ENCODE results near the gene WDR93. TPM values are rescaled to one million over a fixed set of nuclear protein-coding genes. Genes with fewer than 3 reads are reported as not detected.

The WDR93 gene
- not detected for total RNA-seq

DNA sequence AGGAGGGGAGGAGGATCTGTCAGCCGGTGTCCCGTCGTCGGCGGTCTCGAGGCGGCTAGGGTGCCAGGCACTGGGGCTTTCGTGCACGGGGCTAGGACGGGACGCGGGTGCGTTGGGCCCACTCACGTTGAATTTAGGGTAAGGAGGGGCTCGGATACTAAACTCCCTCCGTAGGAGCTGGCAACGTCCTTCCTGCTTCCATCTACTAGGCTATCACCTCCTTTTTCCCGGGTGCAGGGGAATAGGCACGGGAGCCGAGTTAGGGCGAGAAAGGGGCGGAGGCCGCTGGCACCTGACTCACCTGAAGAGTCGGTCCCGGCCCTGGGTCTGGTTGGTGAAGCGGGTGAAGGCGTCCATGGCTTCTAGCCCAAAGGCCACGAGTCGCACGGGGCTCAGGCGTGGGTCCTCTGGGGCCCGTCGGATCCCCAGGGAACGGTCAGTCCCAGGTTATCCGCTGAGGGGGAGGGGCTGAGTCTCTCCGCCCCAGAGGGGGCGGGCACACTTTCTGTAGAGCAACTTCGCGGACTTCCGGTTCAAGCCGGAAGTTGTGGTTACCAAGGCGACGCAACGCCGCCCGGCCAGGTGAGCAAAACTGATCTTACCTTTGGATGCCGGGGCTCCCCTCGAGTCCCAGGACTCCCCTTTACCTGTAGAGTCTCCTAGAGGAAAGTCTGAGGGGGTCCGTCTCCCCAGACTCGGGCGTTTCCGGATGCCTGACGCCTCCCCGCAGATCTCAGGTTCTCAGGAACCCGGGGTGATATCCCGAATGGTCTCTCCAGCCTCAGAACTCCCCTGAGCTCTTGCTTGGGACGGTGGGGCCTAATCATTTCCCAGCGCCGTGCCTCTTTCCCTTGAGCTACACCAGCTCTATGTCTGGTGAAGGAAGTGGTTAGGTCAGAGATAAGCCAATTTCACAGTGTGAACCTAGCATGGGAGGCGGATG is at the start of gene WDR93, which contains the start of gene PEX11A:
TSS of gene WDR93 (plus strand) at position 536 of the 943 bp plus-strand sequence. CDS start 10,936 bp downstream, outside the sequence.
TSS of gene PEX11A (minus strand) at position 479 of the 943 bp plus-strand sequence. CDS start at position 357, 122 bp downstream.
- POLR2A ChIA-PET: no interaction called here
- H3K4me1 Mint-ChIP-seq (ENCODE audit: low read depth): peaks cover 18% of the 10 kb centered on the region
- CTCF ChIA-PET: interaction anchor here (1.0 to 1.2 kb wide), 3 partner anchors 9 to 71 kb away, joined by 3 read pairs; no protein-coding TSS in a partner anchor

DNA sequence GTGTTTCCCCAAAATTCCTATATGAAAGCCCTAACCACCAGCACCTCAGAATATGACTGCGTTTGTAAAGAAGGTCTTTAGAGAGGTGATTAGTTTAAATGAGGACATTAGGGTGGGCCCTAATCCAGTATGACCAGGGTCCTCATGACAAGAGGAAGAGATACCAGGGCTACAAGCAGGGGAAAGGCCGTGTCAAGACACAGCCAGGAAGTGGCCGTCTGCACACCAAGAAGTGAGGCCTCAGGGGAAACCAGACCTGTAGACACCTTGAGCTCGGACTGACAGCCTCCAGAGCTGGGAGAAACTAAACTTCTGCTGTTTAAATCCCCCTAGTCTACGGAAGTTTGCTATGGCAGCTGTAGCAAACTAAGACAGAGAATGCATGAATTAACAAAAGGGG is 49.6 kb upstream of the WDR93 start:
- DNase-seq (no peak), ATAC-seq (no peak)
- Mint-ChIP-seq H3K27ac (no peak overlapping the region), H3K36me3 (ENCODE audit: low read depth) (no peaks in the 10 kb centered on the region), H3K4me3 (no peak overlapping the region), H3K4me1 (ENCODE audit: low read depth) (peaks cover 2% of the 10 kb centered on the region), H3K27me3 (ENCODE audit: low read depth) (no peaks in the 10 kb centered on the region), H3K9me3 (ENCODE audit: insufficient read depth) (no peaks in the 10 kb centered on the region)
- POLR2A ChIA-PET: no interaction called here
- CTCF ChIA-PET: no interaction called here

More for the DNA sequence above, at the start of gene WDR93, which contains the start of gene PEX11A:
- H3K27me3 Mint-ChIP-seq (ENCODE audit: low read depth): peaks cover 7% of the 10 kb centered on the region
- DNase-seq (peak; percentile 80), ATAC-seq (peak; percentile 89)
- H3K36me3 Mint-ChIP-seq (ENCODE audit: low read depth): peaks cover 2% of the 10 kb centered on the region
- peak within 1 kb of the TSS; percentile 83 for H3K4me3 Mint-ChIP-seq
- H3K27ac Mint-ChIP-seq: peak within 1 kb of the TSS; percentile 76
- no peaks in the 10 kb centered on the region for H3K9me3 Mint-ChIP-seq (ENCODE audit: insufficient read depth)

DNA sequence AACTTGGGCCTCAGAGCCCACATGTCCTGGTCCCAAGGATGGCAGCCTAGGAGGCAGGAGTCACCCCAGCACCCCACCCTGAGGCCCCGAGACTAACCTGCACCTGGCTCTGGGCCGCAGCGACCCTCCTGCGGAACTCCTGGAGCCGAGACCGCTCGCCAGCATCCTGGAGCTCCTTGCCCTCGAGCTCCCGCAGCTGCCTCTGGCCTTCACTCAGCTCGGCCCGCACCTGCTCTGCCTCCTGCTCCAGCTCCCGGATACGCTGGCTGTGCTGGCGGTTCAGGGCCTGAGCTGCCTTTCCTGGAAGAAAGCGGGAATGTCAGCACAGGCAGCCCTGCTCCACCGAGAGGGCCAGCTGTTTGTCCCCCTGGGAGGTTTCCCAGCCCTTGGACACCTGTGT is 48.5 kb upstream of the WDR93 start:
- Mint-ChIP-seq H3K36me3 (ENCODE audit: low read depth) (no peaks in the 10 kb centered on the region), H3K27me3 (ENCODE audit: low read depth) (no peaks in the 10 kb centered on the region), H3K4me1 (ENCODE audit: low read depth) (peaks cover 2% of the 10 kb centered on the region), H3K27ac (no peak overlapping the region), H3K4me3 (no peak overlapping the region), H3K9me3 (ENCODE audit: insufficient read depth) (no peaks in the 10 kb centered on the region)
- ChIA-PET POLR2A (no interaction called here), CTCF (no interaction called here)
- ATAC-seq: no peak
- DNase-seq: no peak

DNA sequence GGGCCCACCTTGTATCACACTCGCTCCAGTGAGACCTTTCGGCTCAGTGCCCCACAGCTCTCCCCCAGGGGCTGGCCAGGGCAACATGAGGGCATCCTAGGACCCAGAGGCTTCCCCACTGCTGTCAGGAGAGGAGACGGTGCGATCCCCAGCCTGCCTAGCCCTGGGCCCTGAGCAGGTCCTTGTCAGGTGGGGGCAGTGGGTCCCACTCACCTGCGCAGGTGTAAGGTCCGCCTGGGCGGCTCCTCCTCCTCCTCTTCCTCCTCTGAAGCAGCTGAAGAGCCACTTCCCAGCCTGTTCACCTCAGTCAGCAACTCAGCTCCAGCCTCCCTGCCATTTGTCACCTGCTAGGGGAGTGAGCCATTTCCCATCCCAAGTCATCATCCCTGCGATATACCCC is 44.9 kb upstream of the WDR93 start:
- no peak overlapping the region for H3K4me3 Mint-ChIP-seq
- DNase-seq (no peak), ATAC-seq (no peak)

DNA sequence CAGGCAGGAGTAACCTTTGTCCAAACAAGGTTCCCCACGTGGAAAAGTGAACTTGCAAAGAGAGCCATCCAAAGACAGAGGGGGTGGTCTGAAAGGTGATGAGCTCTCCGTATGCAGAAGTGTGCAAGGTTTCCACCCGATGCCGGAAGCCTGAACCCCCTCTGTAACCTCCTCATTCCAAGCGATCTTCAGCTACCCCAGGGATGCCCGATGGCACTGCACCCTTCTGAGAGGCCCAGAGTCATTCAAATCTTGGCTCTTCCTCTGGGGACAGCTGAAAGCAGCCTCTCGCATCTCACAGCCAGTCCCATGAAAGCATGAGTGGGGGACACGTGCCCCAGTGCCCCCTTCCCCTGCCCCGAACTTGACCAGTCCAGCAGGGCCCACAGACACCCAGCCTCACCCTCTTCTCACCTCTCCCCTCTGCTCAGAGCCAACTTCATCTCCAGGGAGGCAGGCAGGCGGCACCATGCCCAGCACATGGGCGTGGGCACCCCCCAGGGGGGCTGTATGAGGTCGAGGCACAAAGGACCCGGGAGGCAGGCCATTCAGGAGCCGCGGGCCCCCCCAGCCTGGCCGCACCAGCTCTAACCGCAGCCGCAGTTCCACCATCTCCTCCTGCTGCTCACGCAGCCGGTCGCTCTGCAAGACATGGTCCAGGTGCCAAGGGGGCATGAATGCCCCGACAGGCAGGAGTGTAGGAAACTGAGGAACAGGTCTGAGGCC is 44.0 kb upstream of the WDR93 start:
- ChIA-PET POLR2A (no interaction called here), CTCF (interaction anchor here (0.8 to 1.9 kb wide), 5 partner anchors 10 to 94 kb away, joined by 3 to 10 read pairs (median 5); no protein-coding TSS in a partner anchor)
- H3K4me3 Mint-ChIP-seq: no peak overlapping the region
- H3K36me3 Mint-ChIP-seq (ENCODE audit: low read depth): no peaks in the 10 kb centered on the region
- ATAC-seq: no peak
- H3K27ac Mint-ChIP-seq: no peak overlapping the region
- H3K27me3 Mint-ChIP-seq (ENCODE audit: low read depth): no peaks in the 10 kb centered on the region
- no peak for DNase-seq
- peaks cover 4% of the 10 kb centered on the region for H3K4me1 Mint-ChIP-seq (ENCODE audit: low read depth)
- H3K9me3 Mint-ChIP-seq (ENCODE audit: insufficient read depth): no peaks in the 10 kb centered on the region

More for the DNA sequence above, 44.9 kb upstream of the WDR93 start:
- Mint-ChIP-seq H3K4me1 (ENCODE audit: low read depth) (peaks cover 4% of the 10 kb centered on the region), H3K27ac (no peak overlapping the region), H3K36me3 (ENCODE audit: low read depth) (no peaks in the 10 kb centered on the region), H3K27me3 (ENCODE audit: low read depth) (no peaks in the 10 kb centered on the region), H3K9me3 (ENCODE audit: insufficient read depth) (no peaks in the 10 kb centered on the region)
- ChIA-PET CTCF (interaction anchor here (0.8 to 1.6 kb wide), 3 partner anchors 11 to 17 kb away, joined by 3 to 6 read pairs (median 5); no protein-coding TSS in a partner anchor), POLR2A (no interaction called here)

DNA sequence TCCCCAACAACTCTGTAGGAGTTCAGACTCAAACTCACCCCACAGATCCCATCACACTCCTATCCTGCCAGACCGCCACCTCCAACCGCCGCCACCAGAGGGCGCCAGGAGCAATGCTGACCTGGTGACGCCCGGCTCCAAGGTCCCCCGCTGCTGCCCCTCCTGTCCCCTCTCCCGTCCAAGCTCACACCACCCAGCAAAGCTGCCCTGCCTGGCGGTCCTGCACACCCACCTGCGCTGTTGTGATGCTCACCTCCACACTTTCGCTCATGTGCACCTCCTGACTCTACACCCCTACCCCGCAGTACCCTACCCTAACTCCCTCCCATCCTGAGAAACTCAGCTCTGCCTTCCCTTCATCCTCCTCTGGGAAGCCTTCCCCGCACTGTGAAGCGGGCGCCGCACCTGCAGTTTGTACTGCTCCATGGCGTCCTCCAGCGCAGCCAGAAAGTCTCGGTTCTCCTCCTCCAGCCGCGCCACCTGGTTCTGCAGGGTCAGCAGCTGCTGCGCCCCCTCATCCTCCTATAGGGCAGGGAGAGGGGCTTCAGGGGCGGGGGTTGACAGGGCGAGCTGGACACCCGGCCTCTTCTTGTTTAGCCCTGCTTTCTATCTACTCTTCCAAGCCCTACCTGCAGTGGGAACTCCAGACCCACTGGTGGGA is 43.3 kb upstream of the WDR93 start:
- no peak overlapping the region for H3K4me3 Mint-ChIP-seq
- ATAC-seq (peak; percentile 72), DNase-seq (peak; percentile 74)
- peaks cover 3% of the 10 kb centered on the region for H3K27me3 Mint-ChIP-seq (ENCODE audit: low read depth)
- no peak overlapping the region for H3K27ac Mint-ChIP-seq
- H3K36me3 Mint-ChIP-seq (ENCODE audit: low read depth): no peaks in the 10 kb centered on the region
- peaks cover 4% of the 10 kb centered on the region for H3K4me1 Mint-ChIP-seq (ENCODE audit: low read depth)
- ChIA-PET POLR2A (no interaction called here), CTCF (interaction anchor here (0.7 to 1.9 kb wide), 3 partner anchors 17 to 73 kb away, joined by 3 to 10 read pairs (median 3); no protein-coding TSS in a partner anchor)
- H3K9me3 Mint-ChIP-seq (ENCODE audit: insufficient read depth): no peaks in the 10 kb centered on the region

DNA sequence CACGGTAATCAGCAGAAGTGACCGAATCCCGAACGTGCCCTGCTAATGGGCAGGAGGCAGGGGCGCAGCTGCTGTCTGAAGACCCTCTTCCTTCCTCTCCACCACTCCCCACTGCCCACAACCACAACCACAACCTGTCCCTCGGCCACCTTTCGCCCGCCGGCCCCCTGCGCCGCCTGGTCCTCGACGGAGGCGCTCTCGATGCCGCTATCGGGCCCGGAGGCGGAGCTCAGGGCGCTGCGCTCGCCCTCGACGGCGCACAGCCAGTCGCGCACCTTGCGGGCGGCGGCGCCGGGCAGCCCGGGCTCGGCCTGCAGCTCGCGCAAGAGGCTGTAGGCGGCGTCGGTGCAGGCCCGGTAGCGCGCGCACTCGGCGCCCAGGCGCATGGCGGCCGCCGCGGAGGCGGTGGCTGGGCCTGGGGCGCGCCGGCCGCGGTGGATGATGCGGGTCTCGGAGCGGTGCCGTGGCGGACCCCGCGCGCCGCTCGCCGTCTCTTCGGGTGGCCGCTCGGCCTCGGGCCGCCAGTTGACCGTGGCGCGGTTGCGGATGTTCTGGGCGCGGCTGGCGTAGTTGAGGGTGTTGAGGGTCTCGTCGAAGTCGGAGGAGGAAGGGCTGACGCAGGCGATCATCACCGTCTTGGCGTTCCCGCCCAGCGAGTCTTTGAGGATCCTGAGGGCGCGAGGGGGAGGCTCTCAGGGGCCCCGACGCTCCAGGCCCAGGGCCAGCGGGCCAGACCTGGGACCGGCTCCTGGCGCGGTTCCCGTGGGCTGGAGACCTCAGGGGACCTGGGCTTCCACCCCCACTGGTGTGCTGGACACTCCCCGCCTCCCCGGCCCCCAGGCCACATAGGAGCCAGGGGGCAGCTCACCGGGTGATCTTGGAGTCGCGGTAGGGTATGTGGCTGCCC is 42.3 kb upstream of the WDR93 start:
- no peak for DNase-seq
- no peak for ATAC-seq
- H3K9me3 Mint-ChIP-seq (ENCODE audit: insufficient read depth): no peaks in the 10 kb centered on the region
- ChIA-PET POLR2A (no interaction called here), CTCF (interaction anchor here (0.7 to 0.8 kb wide), 2 partner anchors 30 to 74 kb away, joined by 3 read pairs; no protein-coding TSS in a partner anchor)
- H3K4me3 Mint-ChIP-seq: no peak overlapping the region
- H3K36me3 Mint-ChIP-seq (ENCODE audit: low read depth): no peaks in the 10 kb centered on the region
- peaks cover 7% of the 10 kb centered on the region for H3K27me3 Mint-ChIP-seq (ENCODE audit: low read depth)
- H3K4me1 Mint-ChIP-seq (ENCODE audit: low read depth): peaks cover 2% of the 10 kb centered on the region
- H3K27ac Mint-ChIP-seq: no peak overlapping the region

DNA sequence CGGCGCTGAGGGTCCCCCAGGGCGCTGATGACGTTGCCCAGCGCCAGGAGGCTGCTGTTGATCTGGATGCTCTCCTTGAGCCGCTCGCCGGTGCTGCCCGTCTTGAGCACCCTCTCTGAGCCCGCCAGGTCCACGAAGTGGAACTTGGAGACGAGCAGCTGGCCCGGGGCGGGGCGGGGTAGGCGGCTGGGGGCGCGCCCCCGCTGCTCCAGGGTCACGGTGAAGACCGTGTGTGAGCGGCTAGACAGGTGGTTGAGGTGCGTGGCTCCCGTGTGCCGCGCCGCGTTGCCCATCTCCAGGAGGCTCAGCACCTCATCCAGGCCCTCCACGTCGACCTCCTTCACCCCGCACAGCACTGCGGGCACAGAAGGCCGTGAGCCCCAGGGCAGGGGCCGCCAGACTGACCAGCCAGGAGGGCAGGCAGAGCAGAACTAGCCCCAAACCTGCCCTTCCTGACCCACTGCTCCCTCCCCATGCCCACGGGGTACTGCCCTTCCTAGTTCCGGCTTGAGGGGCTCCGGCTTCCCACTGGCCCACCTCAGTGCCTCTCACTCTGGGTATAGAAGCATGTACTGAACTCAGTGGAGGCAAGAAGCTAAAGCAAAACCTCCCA is 41.5 kb upstream of the WDR93 start:
- ChIA-PET CTCF (no interaction called here), POLR2A (no interaction called here)
- Mint-ChIP-seq H3K9me3 (ENCODE audit: insufficient read depth) (no peaks in the 10 kb centered on the region), H3K27me3 (ENCODE audit: low read depth) (peaks cover 11% of the 10 kb centered on the region), H3K36me3 (ENCODE audit: low read depth) (no peaks in the 10 kb centered on the region), H3K27ac (no peak overlapping the region), H3K4me3 (no peak overlapping the region), H3K4me1 (ENCODE audit: low read depth) (peaks cover 2% of the 10 kb centered on the region)
- ATAC-seq (no peak), DNase-seq (no peak)

DNA sequence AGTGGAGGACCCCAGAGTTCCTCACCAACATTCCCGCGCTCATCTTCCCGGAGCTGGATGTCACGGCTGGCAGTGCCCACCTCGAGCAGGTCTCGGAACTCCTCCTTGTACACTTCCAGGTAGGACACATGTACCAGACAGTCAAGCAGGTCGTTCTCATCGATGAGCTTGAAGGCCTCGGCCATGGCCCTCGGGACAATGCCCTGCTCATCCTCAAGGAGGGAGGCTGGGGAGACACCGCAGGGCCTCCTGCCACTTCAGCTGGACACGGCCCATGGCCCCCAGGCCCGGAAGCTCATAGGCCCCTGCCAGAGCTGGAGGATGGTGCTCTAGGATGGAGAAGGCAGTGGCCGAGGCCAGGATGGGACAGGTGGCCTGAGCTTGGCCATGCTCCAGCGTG is 40.9 kb upstream of the WDR93 start:
- no peaks in the 10 kb centered on the region for H3K36me3 Mint-ChIP-seq (ENCODE audit: low read depth)
- no peaks in the 10 kb centered on the region for H3K9me3 Mint-ChIP-seq (ENCODE audit: insufficient read depth)
- ChIA-PET POLR2A (interaction anchor here (0.8 kb wide), 1 partner anchor 124 kb away, joined by 5 read pairs; no protein-coding TSS in a partner anchor), CTCF (no interaction called here)
- H3K27ac Mint-ChIP-seq: no peak overlapping the region
- no peak overlapping the region for H3K4me3 Mint-ChIP-seq
- DNase-seq (no peak), ATAC-seq (no peak)
- H3K27me3 Mint-ChIP-seq (ENCODE audit: low read depth): peaks cover 17% of the 10 kb centered on the region
- H3K4me1 Mint-ChIP-seq (ENCODE audit: low read depth): peaks cover 8% of the 10 kb centered on the region

DNA sequence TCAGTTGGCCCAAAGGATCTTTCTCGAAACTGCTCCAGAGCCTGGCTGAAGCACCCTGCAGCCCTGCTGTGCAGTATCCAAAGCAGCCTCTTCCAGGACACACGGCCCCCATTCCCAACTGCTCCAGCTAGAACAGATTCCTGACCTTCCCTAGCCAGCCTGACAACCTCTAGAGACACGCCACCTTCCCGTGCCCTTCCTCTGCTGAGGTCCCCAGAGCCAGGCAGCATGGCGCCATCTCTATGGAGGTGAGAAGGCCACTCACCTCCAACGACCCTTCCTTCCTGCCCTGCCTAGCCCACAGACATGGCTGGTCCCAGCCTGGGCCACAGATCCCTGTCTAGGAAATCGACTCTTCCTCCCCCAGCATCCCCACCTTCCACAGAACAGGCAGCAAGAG is 38.5 kb upstream of the WDR93 start:
- DNase-seq: no peak
- H3K27me3 Mint-ChIP-seq (ENCODE audit: low read depth): peaks cover 34% of the 10 kb centered on the region
- CTCF ChIA-PET: no interaction called here
- H3K36me3 Mint-ChIP-seq (ENCODE audit: low read depth): no peaks in the 10 kb centered on the region
- POLR2A ChIA-PET: no interaction called here
- H3K4me3 Mint-ChIP-seq: no peak overlapping the region
- H3K9me3 Mint-ChIP-seq (ENCODE audit: insufficient read depth): no peaks in the 10 kb centered on the region
- no peak overlapping the region for H3K27ac Mint-ChIP-seq
- peaks cover 17% of the 10 kb centered on the region for H3K4me1 Mint-ChIP-seq (ENCODE audit: low read depth)
- no peak for ATAC-seq
